Activated CD4-positive, CD25-positive, alpha-beta regulatory T cell (primary cell): Measurements from ENCODE around the gene WDR88.
"Not testable (repeated sequence)": the region's sequence is repeated elsewhere in the genome, so short reads cannot be mapped to it uniquely, and the experiment has no call there.

Source experiments
- DNase-seq, 4 experiments: peaks; one replicate each; lab custom pipeline; 2025; lab: John Stamatoyannopoulos, UW

Gene WDR88

GRCh38 chr19:33198169-33198568 is 66.3 kb downstream of the WDR88 start:
- DNase-seq = no peak

DNA sequence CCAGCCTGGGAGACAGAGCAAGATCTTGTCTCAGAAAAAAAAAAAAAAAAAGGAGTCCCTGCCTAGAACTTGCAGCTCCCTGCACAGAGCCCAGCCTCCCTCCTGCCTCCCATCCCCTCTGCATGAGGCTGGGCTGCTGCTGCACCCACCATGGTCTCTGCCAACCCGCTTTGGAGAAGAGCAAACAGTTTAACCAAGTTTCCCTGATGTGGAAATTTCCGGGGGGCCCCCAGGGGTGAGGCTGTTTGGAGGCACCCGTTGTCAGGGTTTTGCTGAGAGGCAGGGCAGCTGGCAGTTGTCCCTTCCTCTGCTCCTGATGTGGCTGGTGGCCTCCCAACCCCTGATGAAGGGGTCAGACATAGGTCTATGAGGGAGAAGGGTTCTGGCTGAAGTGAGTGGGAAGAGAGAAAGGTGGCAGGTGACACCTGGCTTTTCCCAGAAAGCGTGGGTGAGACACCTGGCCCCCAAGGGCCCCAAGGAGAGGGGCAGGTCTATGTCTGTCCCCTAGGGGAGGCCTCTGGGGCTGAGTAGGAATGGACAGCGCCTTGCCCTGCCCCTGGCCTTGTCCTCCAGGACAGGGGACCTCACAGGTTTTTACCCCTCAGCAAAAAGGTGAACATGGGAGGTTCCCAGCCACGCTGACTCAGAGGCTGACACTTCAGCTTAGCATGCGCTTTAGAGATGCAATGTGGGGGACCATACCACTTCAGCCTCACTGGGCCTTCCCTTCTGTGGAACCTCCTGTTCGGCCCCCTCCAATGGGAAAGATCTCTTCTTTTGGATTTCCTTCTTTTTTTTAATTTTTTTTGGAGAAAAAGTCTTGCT is 67.7 kb downstream of the WDR88 start:
- DNase-seq = no peak

DNA sequence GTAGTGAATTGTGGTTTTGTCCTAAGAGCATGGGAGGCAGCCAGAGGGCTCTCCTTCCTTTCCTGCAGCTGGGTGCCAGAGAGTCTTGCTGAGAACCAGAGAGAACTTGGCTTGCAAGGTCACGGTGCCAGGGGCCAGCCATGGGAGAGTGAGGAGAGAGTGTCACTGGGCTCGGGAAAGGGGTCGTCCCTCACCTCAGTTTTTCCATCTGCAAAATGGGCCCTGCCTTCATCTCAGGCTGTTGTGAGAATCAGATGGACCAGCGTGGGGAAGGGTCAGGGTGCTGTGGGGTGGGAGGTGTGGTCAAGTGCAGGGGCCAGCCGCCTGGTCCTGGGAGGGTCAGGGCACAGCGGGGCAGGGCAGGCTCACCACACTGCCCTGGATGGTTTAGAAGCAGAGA is 69.6 kb downstream of the WDR88 start:
- DNase-seq = no peak

GRCh38 chr19:33201886-33202545 is 70.1 kb downstream of the WDR88 start:
- no peak for DNase-seq

DNA sequence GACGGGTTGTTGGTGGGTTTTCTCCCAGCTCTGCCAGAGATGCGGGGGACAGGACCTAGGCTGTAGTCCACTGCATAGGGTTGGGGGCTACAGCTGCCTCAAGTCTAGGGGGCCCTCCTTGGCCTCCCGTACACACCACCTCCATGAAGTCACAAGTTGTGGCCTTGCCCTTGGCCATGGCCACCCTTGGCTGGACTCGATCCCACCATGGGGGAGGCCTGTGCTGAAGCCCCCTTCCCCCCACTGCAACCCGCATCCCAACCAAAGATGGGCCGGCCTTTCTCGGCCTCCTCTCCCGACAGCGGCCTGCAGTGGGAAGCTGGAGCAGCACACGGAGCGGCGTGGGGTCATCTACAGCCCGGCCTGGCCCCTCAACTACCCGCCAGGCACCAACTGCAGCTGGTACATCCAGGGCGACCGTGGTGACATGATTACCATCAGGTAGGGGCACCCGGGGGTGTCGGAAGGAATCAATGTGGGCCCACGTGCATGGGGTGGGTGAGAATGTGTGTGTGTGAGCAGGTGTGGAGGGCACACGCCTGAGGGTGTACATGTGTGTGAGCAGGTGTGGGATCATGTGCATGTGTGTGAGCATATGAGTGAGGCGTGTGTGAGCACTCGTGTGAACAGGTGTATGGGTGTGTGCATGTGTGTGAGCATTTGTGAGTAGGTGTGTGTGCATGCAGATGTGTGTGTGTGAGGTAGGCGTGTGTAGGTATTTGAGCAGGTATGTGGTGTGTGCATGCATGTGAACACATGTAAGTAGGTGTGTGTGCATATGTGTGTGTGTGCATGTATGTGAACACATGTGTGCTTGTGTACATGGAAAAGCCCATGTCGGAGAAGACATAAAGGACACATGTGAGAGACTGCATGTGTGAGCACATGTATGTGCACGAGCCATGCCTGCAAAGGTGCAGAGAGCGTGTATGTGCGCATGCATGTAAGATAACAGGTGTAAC is 70.9 kb downstream of the WDR88 start:
- DNase-seq = no peak

DNA sequence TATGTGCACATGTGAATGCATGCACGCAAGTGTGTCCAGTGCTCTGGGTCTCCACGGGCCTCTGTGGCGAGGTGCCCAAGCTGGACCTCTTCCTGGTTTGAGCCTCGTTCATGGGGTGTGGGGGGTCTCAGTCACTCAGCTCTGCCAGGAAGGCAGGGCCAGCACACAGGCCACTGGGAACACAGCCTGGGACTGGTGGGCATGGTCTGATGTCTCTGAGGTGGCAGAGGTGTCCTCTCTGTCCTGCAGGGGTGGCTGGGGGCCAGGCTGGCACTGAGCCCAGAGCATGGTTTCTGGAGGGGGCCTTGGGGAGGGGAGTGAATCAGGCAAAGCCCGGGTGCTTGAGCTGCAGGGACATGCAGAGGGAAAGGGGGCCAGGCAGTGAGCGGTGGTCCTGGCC is 71.6 kb downstream of the WDR88 start:
- DNase-seq = no peak

DNA sequence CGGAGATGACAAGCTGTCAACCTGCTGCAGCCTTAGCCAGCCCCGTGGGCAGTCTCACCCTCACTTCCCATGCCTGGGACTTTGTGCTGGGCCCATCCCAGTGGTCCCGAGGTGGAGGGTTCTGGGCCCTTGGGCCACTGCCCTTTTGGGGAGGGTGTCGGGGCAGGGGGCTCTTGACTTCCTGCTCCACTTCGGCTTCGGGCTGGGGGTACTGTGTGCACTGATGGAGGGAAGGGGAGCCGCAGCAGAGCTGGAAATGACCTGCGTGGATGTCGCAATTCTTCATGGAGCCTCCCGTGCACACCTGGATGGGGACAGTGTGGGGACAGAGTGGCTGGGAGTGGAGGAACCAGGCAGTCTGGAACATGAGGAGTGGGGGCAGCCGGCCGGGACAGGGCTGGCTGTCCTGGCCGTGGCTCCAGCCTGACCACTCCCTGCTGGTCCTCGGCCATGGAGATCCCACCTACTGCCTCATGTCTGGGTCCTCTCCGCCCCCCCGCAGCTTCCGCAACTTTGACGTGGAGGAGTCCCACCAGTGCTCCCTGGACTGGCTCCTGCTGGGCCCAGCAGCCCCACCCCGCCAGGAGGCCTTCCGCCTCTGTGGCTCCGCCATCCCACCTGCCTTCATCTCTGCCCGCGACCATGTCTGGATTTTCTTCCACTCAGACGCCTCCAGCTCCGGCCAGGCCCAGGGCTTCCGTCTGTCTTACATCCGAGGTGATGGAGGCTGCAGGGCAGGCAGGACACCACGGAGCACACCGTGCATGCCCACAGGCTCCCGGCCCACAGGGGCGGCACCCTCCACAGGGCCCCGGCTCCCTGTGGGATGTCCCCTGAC is 72.4 kb downstream of the WDR88 start:
- DNase-seq = no peak

GRCh38 chr19:33205110-33205509 is 73.2 kb downstream of the WDR88 start:
- no peak for DNase-seq

DNA sequence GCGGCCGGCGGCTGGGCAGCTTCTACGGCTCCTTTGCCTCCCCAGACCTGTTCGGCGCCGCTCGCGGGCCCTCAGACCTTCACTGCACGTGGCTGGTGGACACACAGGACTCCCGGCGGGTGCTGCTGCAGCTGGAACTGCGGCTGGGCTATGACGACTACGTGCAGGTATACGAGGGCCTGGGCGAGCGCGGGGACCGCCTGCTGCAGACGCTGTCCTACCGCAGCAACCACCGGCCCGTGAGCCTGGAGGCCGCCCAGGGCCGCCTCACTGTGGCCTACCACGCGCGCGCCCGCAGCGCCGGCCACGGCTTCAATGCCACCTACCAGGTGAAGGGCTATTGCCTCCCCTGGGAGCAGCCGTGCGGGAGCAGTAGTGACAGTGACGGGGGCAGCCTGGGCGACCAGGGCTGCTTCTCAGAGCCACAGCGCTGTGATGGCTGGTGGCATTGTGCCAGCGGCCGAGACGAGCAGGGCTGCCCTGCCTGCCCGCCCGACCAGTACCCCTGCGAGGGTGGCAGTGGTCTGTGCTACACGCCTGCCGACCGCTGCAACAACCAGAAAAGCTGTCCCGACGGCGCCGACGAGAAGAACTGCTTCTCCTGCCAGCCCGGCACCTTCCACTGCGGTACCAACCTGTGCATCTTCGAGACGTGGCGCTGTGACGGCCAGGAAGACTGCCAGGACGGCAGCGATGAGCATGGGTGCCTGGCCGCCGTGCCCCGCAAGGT is 73.8 kb downstream of the WDR88 start:
- no peak for DNase-seq

DNA sequence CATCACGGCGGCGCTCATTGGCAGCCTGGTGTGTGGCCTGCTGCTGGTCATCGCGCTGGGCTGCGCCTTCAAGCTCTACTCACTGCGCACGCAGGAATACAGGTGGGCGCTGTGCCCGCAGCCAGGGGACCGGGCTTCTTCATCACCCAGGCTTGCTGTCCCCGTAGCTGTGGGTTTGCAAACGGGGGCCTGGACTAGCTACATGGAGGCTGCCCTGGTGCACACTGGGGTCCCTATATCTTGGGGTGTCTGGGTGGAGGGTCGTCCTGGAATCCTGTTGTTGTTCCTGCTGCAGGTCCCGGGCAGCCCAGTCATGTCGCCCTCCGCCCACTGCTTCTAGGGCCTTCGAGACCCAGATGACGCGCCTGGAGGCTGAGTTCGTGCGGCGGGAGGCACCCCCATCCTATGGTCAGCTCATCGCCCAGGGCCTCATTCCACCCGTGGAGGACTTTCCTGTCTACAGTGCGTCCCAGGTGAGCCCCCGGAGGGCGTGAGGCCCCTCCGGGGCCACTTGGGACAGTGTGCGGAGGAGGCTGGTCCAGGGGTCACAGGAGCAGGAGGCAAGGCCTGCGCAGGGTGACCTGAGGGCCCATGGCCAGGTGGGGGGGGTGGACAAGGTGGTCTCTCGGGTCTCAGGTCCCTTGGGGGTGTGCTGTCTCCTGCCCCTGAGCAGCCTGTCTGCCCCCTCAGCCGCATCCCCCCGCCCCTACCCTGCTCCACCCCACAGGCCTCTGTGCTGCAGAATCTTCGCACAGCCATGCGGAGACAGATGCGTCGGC is 74.5 kb downstream of the WDR88 start:
- DNase-seq = no peak

DNA sequence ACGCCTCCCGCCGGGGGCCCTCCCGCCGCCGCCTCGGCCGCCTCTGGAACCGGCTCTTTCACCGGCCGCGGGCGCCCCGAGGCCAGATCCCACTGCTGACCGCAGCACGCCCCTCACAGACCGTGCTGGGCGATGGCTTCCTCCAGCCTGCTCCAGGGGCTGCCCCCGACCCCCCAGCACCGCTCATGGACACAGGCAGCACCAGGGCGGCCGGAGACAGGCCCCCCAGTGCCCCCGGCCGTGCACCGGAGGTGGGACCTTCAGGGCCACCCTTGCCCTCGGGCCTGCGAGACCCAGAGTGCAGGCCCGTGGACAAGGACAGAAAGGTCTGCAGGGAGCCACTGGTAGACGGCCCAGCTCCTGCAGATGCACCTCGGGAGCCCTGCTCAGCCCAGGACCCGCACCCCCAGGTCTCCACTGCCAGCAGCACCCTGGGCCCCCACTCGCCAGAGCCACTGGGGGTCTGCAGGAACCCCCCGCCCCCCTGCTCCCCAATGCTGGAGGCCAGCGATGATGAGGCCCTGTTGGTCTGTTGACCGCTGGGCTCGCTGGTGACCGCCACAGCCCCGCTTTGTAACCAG is 75.2 kb downstream of the WDR88 start:
- DNase-seq = no peak

GRCh38 chr19:33207903-33208302 is 76.0 kb downstream of the WDR88 start:
- no peak for DNase-seq

DNA sequence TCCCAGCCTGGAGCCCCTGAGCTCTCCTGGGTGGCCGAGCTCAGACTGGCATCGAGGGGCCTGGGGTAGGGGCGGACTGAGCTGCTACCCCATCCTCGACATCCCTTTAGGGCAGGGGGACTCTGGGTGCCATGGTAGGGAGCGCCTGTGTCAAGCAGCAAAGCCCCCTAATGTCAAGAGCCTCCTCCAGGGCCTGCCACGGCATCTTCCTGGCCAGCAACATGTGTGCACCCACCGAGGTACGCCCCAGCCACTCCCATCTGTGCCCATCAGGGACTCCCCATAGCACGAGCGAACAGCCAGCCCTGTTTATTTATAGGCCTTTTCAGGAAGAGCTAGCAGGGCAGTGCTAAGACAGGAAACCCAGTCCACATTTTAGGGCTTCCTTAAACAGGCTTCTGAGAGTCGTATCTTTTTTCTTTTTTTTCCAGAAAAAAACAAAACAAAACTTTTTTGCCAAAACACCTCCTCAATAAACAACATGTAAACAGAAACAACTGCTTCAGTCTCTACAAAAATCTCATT is 76.5 kb downstream of the WDR88 start:
- DNase-seq = no peak

DNA sequence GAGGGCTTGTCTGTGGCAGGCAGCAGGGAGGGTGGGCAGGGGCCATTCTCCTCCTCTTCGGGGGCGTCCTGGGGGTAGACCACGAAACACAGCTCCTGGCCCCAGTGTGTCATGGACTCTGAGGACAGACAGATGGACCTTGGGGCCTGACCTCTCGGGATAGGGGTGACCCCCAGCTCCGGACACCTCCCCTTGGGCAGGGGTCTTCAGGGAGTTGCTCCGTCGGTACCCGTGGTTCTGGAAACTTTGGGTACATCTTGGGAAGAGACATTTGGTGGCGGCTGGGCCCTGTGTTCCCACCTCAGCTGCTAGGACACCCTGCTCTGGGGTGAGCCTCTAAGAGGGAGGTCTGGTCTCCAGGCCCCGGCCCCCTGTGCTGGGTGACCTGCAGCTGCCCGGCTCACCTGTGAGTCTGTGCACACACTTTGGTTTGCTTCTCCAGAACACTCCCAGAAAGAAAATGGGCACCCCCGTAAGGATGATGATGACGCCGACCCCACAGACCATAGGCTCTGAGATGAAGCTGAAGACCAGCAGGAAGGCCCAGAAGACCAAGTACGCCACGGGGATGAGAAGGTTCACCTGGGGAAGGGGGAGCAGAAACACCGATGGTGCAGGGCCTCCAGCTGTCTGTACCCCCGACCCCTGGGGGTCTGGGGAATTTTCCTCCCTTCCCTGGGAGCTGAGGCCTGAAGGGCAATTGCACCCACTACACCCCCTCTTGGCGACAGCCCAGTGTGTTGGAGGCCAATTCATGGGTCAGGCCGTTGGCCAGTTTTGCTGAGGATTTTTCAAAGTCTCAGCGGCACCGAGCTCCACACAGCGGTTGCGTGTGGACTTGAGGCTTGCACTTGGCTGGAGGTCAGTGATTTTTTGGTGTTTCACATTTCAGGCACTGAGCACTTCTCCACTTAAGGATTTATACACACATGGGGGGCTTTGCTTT is 77.3 kb downstream of the WDR88 start:
- DNase-seq = no peak

- not testable (repeated sequence) for DNase-seq
Measured at GRCh38 chr19:33209850-33210230, 77.9 kb downstream of the WDR88 start.

DNA sequence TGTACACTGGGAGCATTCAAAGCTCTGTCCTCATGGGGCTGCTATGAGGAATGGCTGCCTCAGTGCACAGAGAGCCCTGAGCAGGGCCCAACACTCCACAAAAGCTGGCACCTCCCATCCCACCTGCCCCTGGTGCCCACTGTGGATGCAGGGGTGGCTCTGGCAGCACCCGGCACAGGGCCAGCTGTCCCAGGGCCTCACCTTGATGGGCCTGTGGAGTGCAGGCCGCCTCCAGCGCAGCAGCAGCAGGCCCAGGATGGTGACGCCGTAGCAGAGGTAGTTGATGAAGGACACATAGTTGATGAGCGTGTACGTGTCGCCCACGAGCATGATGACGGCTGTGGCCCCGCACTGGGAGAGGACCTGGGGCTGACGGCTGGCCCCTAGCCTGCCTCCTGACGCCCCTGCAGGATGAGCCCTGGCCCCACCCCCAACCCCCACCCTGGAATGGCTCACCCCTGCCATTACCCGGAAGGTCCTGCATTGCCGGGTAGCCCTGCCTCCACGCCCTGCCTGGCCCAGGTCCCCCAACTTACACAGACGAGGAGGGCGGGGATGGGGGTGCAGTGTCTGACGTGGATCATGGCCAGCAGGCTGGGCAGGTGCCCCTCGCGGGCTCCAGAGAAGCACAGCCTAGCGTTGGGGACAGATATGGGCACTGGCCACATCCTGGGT is 78.5 kb downstream of the WDR88 start:
- DNase-seq = no peak

- no peak for DNase-seq
Measured at GRCh38 chr19:33211794-33212435, 80.0 kb downstream of the WDR88 start.
